Neural progenitor cell (in vitro differentiated cells): Measurements from ENCODE around the gene GSG1L.

Experiments used
- EZH2 ChIP-seq: fragments of 200-600 bp; sonication (generic); IDR thresholded peaks from 2 replicates; pipeline ENCODE4 v1.6.1; 2017; ENCODE audit warnings: antibody characterized with exemption, mild to moderate bottlenecking, moderate library complexity
- TF ChIP-seq, protein P1 (sequence below): fragments of 200-600 bp; sonication (generic); IDR thresholded peaks from 2 replicates; pipeline ENCODE4 v1.5.1; 2017; ENCODE audit warnings: antibody characterized with exemption, mild to moderate bottlenecking

DNA sequence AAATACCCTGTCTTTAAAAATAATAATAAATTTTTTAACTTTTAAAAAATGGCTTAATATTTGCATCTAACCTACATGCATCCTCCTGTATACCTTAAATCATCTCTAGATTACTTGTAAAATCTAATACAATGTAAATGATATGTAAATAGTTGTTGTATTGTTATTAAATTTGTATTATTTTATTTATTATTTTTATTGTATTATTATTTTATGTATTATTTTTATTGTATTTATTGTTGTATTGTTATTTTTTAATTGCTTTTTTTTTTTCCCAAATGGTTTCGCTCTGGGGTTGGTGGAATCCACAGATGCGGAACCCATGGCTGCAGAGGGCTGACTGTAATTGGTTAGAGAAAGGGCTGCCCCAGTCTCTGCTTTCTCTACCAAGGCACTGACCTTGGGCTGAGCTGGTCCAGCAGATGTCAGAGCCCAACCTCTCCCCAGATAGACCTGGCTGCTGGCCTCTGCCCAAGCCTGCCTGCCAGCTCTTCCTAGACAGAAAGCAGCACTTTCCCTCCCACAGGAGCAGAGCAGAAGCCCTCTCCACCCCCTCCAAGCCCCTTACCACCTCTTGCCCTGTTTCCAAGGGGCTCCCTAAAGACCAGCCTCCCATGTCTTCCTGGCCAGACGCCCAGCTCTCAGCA lies 183.8 kb downstream of the GSG1L start:
- TF ChIP-seq, protein P1, sequence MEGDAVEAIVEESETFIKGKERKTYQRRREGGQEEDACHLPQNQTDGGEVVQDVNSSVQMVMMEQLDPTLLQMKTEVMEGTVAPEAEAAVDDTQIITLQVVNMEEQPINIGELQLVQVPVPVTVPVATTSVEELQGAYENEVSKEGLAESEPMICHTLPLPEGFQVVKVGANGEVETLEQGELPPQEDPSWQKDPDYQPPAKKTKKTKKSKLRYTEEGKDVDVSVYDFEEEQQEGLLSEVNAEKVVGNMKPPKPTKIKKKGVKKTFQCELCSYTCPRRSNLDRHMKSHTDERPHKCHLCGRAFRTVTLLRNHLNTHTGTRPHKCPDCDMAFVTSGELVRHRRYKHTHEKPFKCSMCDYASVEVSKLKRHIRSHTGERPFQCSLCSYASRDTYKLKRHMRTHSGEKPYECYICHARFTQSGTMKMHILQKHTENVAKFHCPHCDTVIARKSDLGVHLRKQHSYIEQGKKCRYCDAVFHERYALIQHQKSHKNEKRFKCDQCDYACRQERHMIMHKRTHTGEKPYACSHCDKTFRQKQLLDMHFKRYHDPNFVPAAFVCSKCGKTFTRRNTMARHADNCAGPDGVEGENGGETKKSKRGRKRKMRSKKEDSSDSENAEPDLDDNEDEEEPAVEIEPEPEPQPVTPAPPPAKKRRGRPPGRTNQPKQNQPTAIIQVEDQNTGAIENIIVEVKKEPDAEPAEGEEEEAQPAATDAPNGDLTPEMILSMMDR = no peak
- no peak for TF ChIP-seq EZH2
